Heart left ventricle (tissue), 16 donors: ENCODE data around the gene IP6K2. TPM values are rescaled to one million over a fixed set of nuclear protein-coding genes. Genes with fewer than 3 reads are reported as not detected.

Experiments used
- ATAC-seq, 4 donors: fragments of 200-7000 bp; cut with Tn5 transposase; one replicate each; pipeline ENCODE4 v1.9.1; 2020 to 2022; ENCODE audit warnings: moderate library complexity in 4 of 4, mild to moderate bottlenecking in 3 of 4, moderate number of reproducible peaks in 1 of 4
- DNase-seq, 5 donors: peaks; one replicate each; pipeline ENCODE4 v3.0.0-alpha.2; 2020
- H3K27ac ChIP-seq, 12 donors: fragments of 200-600 bp; sonication (generic) in 4 of 12; one replicate each; pipeline versions ENCODE4 v1.5.0 to v1.8.0; 2016 to 2022; ENCODE audit warnings: mild to moderate bottlenecking in 2 of 12
- H3K27me3 ChIP-seq, 9 donors: fragments of 200-600 bp; sonication (generic) in 2 of 9; one replicate each; pipeline versions ENCODE4 v1.5.1 to v1.8.0; 2016 to 2022; ENCODE audit warnings: mild to moderate bottlenecking in 3 of 9
- H3K36me3 ChIP-seq, 9 donors: fragments of 200-600 bp; sonication (generic) in 2 of 9; one replicate each; pipeline versions ENCODE4 v1.5.0 to v1.8.0; 2018 to 2022; ENCODE audit warnings: mild to moderate bottlenecking in 2 of 9
- H3K4me1 ChIP-seq, 12 donors: fragments of 200-600 bp; sonication (generic) in 4 of 12; one replicate each; pipeline versions ENCODE4 v1.5.0 to v1.8.0; 2016 to 2022; ENCODE audit warnings: mild to moderate bottlenecking in 3 of 12
- H3K4me3 ChIP-seq, 12 donors: fragments of 200-600 bp; sonication (generic) in 4 of 12; one replicate each; pipeline versions ENCODE4 v1.5.0 to v1.8.0; 2017 to 2022; ENCODE audit warnings: mild to moderate bottlenecking in 9 of 12, moderate library complexity in 4 of 12
- H3K9me3 ChIP-seq, 12 donors: fragments of 200-600 bp; sonication (generic) in 4 of 12; one replicate each; pipeline versions ENCODE4 v1.5.0 to v1.8.0; 2016 to 2022; ENCODE audit warnings: mild to moderate bottlenecking in 1 of 12
- CTCF ChIP-seq, 12 donors: fragments of 200-600 bp; sonication (generic) in 4 of 12; IDR thresholded peaks; one replicate each; pipeline versions ENCODE4 v1.5.0 to v1.8.0; 2018 to 2022; ENCODE audit warnings: antibody characterized with exemption in 12 of 12, mild to moderate bottlenecking in 5 of 12
- POLR2A ChIP-seq, 2 donors: fragments of 450-650 bp; IDR thresholded peaks; one replicate each; pipeline ENCODE4 v1.6.1; 2017; ENCODE audit warnings: antibody characterized with exemption in 2 of 2, mild to moderate bottlenecking in 2 of 2, moderate library complexity in 2 of 2
- WGBS, 4 donors: extraction: QIAGEN DNeasy Blood & Tissue Kit in 2 of 4; methylation state at CpG; one replicate each; pipeline versions ENCODE4 v1.1.5 to v1.1.7; 2013 to 2018; 5-methylcytosine and 5-hydroxymethylcytosine counted together
- intact Hi-C, 10 donors: fragments of 100-400 bp; cut with DNase I; formaldehyde crosslinking; loops; one replicate each; pipeline versions ENCODE4 v1.11.1 to v1.14.2; 2022
- polyA plus RNA-seq, 2 donors: library from polyadenylated mRNA; stranded (reverse); fragments of 200-250 nt; gene quantifications; one replicate each; pipeline ENCODE4 v1.2.3, GENCODE V29; 2013
- total RNA-seq, 9 donors: library from RNA; depleted of rRNA in 2 of 9; stranded (reverse); fragments of >200 nt in 2 of 9; fragmentation: NEBNext Ultra II Directional in 3 of 9; extraction: Animal tissue kit (Norgen Biotek cat#: 25700) in 3 of 9; gene quantifications; one replicate each; pipeline versions ENCODE4 v1.1.0 to v1.2.4, GENCODE V29; 2016 to 2023
- donor health status: ischemic (EF 13 %, LVEDD 7.1; RV severe dilation, severe dysfunction).
- donor health status: healthy with polysubstance abuse.
- donor health status: DM: no; HTN: yes; CAD: no.
- donor health status: DM: no; HTN: no; CAD: no.
- donor health status: ischemic (EF 25% LVEDD 6.9; RV normal size, moderate dysfunction).
- donor health status: ischemic (EF 25% LVEDD 5.7; RV mildly dilated, moderate dysfunction).
- donor health status: healthy.
- donor health status: DM: yes; HTN: yes; CAD: no.
- donor health status: ischemic (EF 35%, LVEDD 5.7; RV mildly dilated, moderate dysfunction).
- donor health status: nonischemic (EF 11% LVEDD 7.7; RV severe dilation, severe dysfunction).
- donor health status: DM: yes; HTN: yes; CAD: no.
- donor health status: PGD.
- donor health status: ischemic (EF 29% LVEDD 5.4; RV normal size, mild dysfunction).
- donor health status: nonischemic (EF 23%, LVEDD 6.1; RV moderate dilation, normal function).

Gene IP6K2
- total and polyA plus RNA-seq, 11 donors, result 14.1 to 42.7 (median 26.2) TPM

GRCh38 chr3:48693826-48694225, 23.2 kb downstream of the IP6K2 start:
- Histone ChIP-seq H3K4me1 (peaks cover 0 to 43% (median 21%) of the 10 kb centered on the region in 12 donors), H3K4me3 (peak overlapping the region in 11 of 12 donors; percentile 15 to 66 (median 51)), H3K27me3 (no peaks in the 10 kb centered on the region), H3K36me3 (peaks cover 0 to 87% (median 71%) of the 10 kb centered on the region in 9 donors), H3K9me3 (no peaks in the 10 kb centered on the region), H3K27ac (peak overlapping the region in 11 of 12 donors; percentile 51 to 88 (median 78))
- no peak for TF ChIP-seq CTCF (IDR thresholded peaks at IDR 0.05)
- no peak for TF ChIP-seq POLR2A (IDR thresholded peaks at IDR 0.05)
- intact Hi-C loops, result no loop called here
- ATAC-seq (no peak), DNase-seq (no peak)
- 60 to 76% (median 69%) methylated on average over 8 of the region's 8 CpGs for WGBS, 4 donors

GRCh38 chr3:48692551-48692950, 24.5 kb downstream of the IP6K2 start:
- no peak for DNase-seq
- peak overlapping the region in 1 of 12 donors; percentile 48 for H3K4me3 ChIP-seq
- intact Hi-C loops, result no loop called here

GRCh38 chr3:48690846-48691458, 26.1 kb downstream of the IP6K2 start:
- no peak for ATAC-seq
- Histone ChIP-seq H3K27ac (no peak overlapping the region), H3K27me3 (no peaks in the 10 kb centered on the region), H3K4me3 (no peak overlapping the region), H3K9me3 (no peaks in the 10 kb centered on the region), H3K4me1 (peaks cover 5 to 53% (median 30%) of the 10 kb centered on the region in 12 donors), H3K36me3 (peaks cover 5 to 86% (median 80%) of the 10 kb centered on the region in 9 donors)
- TF ChIP-seq POLR2A (IDR thresholded peaks at IDR 0.05) (no peak), CTCF (IDR thresholded peaks at IDR 0.05) (no peak)
- intact Hi-C loops, result no loop called here
- DNase-seq, result no peak
- WGBS, 4 donors, result 88 to 92% (median 90%) methylated on average over 2 of the region's 2 CpGs

More at GRCh38 chr3:48692551-48692950, 24.5 kb downstream of the IP6K2 start:
- Histone ChIP-seq H3K9me3 (no peaks in the 10 kb centered on the region), H3K4me1 (peaks cover 0 to 47% (median 22%) of the 10 kb centered on the region in 12 donors), H3K27ac (peak overlapping the region in 2 of 12 donors; percentile 63 to 85), H3K27me3 (no peaks in the 10 kb centered on the region), H3K36me3 (peaks cover 5 to 87% (median 77%) of the 10 kb centered on the region in 9 donors)
- no peak for TF ChIP-seq CTCF (IDR thresholded peaks at IDR 0.05)
- no peak for TF ChIP-seq POLR2A (IDR thresholded peaks at IDR 0.05)
- ATAC-seq, result no peak

GRCh38 chr3:48689384-48689783, 27.6 kb downstream of the IP6K2 start:
- peaks cover 5 to 74% (median 72%) of the 10 kb centered on the region in 9 donors for H3K36me3 ChIP-seq
- intact Hi-C loops, result loop anchor here in 4 of 10 donors (5.0 to 10.0 kb wide), 4 partner anchors 48 to 242 kb away; partner anchors contain the start of genes ATRIP (in 1 of the 4) and PRKAR2A (in 1 of the 4)
- H3K27me3 ChIP-seq, result no peaks in the 10 kb centered on the region
- ATAC-seq (no peak), DNase-seq (no peak)
- no peak overlapping the region for H3K27ac ChIP-seq
- WGBS, 4 donors, result 68 to 85% (median 75%) methylated on average over 3 to 5 of the region's 5 CpGs
- H3K4me1 ChIP-seq, result peaks cover 6 to 42% (median 29%) of the 10 kb centered on the region in 12 donors
- H3K4me3 ChIP-seq, result no peak overlapping the region
- TF ChIP-seq CTCF (IDR thresholded peaks at IDR 0.05) (no peak), POLR2A (IDR thresholded peaks at IDR 0.05) (no peak)
- no peaks in the 10 kb centered on the region for H3K9me3 ChIP-seq
